ENCODE measurements around the gene SNX13. TPM values are rescaled to one million over a fixed set of nuclear protein-coding genes. Genes with fewer than 3 reads are reported as not detected.
A peak's percentile ranks its signal among the peaks of the same experiment; 100 is the strongest.

Gene SNX13
- total and polyA plus RNA-seq, 11 donors, result 8.5 to 59.6 (median 48.9) TPM

- peak in 3 of 4 donors; percentile 57 to 66 (median 58) for ATAC-seq
- H3K27ac ChIP-seq, result peak overlapping the region in 1 of 12 donors; percentile 46
- H3K9me3 ChIP-seq, result no peaks in the 10 kb centered on the region
- H3K27me3 ChIP-seq, result no peaks in the 10 kb centered on the region
- H3K4me3 ChIP-seq, result no peak overlapping the region
- WGBS, 4 donors, result 22 to 27% (median 24%) methylated on average over 2 of the region's 2 CpGs
- DNase-seq, result peak; percentile 28 to 55 (median 44)
- peaks cover 0 to 39% (median 9%) of the 10 kb centered on the region in 12 donors for H3K4me1 ChIP-seq
- TF ChIP-seq CTCF (IDR thresholded peaks at IDR 0.05) (peak; percentile 46 to 74 (median 68)), POLR2A (IDR thresholded peaks at IDR 0.05) (no peak)
- H3K36me3 ChIP-seq, result no peaks in the 10 kb centered on the region
- intact Hi-C loops (cut with DNase I), result loop anchor here (5.0 to 10.0 kb wide), 6 partner anchors 172 to 575 kb away; partner anchors contain the start of gene SNX13 (in 3 of the 10)
These were observed 170.4 kb downstream of the SNX13 start for GRCh38 chr7:17769918-17770317.

GRCh38 chr7:17758008-17758407 lies 182.3 kb downstream of the SNX13 start:
- H3K27ac ChIP-seq, result no peak overlapping the region
- WGBS, 4 donors, result 74 to 90% (median 85%) methylated on average over 3 of the region's 3 CpGs
- DNase-seq, result no peak
- H3K36me3 ChIP-seq, result peaks cover 0 to 4% (median 0%) of the 10 kb centered on the region in 9 donors
- H3K9me3 ChIP-seq, result peaks cover 0 to 13% (median 0%) of the 10 kb centered on the region in 12 donors
- TF ChIP-seq CTCF (IDR thresholded peaks at IDR 0.05) (no peak), POLR2A (IDR thresholded peaks at IDR 0.05) (no peak)
- H3K4me3 ChIP-seq, result no peak overlapping the region
- H3K27me3 ChIP-seq, result no peaks in the 10 kb centered on the region
- intact Hi-C loops (cut with DNase I), result no loop called here
- H3K4me1 ChIP-seq, result no peaks in the 10 kb centered on the region
- no peak for ATAC-seq

- intact Hi-C loops (cut with DNase I), result no loop called here
- 76 to 84% (median 81%) methylated on average over 2 of the region's 2 CpGs for WGBS, 4 donors
- H3K9me3 ChIP-seq, result no peaks in the 10 kb centered on the region
- H3K4me1 ChIP-seq, result no peaks in the 10 kb centered on the region
- no peak overlapping the region for H3K4me3 ChIP-seq
- DNase-seq, result no peak
- no peak for TF ChIP-seq POLR2A (IDR thresholded peaks at IDR 0.05)
- no peaks in the 10 kb centered on the region for H3K27me3 ChIP-seq
- ATAC-seq, result no peak
- no peaks in the 10 kb centered on the region for H3K36me3 ChIP-seq
- H3K27ac ChIP-seq, result no peak overlapping the region
These were observed 194.2 kb downstream of the SNX13 start for GRCh38 chr7:17746020-17746530.

GRCh38 chr7:17745610-17746009 lies 194.7 kb downstream of the SNX13 start:
- no peak overlapping the region for H3K4me3 ChIP-seq

More at GRCh38 chr7:17745610-17746009, 194.7 kb downstream of the SNX13 start:
- DNase-seq (no peak), ATAC-seq (no peak)
- Histone ChIP-seq H3K27me3 (no peaks in the 10 kb centered on the region), H3K4me1 (no peaks in the 10 kb centered on the region), H3K9me3 (no peaks in the 10 kb centered on the region), H3K36me3 (no peaks in the 10 kb centered on the region), H3K27ac (no peak overlapping the region)
- no peak for TF ChIP-seq POLR2A (IDR thresholded peaks at IDR 0.05)
- no peak for TF ChIP-seq CTCF (IDR thresholded peaks at IDR 0.05)
- intact Hi-C loops (cut with DNase I), result no loop called here
